ENCODE measurements around the gene ANO6.
"Not testable (repeated sequence)": the region's sequence is repeated elsewhere in the genome, so short reads cannot be mapped to it uniquely, and the experiment has no call there.

ANO6 gene

DNA sequence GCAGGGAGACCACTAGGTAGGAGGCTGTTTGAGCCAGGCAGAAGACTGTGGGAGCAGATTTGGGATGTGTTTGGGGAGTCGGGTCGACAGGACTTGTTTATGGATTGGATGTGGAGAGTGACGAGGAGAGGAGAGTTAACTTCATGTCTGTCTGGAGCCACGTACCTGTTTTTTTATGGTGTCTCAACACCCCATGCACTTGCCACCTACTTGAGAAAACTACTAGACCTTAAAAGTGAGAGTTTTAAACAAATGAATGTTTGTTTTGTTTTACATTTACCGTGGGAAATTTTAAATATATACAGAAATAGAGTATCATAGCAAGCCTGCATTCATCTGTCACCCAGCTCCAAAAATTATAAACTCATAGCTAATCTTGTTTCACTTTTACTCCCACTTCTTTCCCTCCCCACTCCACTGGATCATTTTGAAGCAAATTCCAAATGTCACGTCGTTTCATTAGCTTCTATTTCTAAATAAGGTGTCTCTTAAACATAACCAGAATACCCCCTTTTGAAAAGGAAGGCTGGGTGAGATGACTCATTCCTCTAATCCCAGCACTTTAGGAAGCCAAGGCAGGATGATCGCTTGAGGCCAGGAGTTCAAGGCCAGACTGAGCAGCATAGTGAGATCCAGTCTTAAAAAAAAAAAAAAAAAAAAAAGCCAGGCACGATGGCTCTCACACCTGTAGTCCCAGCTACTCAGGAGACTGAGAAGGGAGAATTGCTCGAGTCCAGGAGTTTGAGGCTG lies 136.2 kb downstream of the ANO6 start:
- no peak for DNase-seq (ENCODE audit: low spot score)

DNA sequence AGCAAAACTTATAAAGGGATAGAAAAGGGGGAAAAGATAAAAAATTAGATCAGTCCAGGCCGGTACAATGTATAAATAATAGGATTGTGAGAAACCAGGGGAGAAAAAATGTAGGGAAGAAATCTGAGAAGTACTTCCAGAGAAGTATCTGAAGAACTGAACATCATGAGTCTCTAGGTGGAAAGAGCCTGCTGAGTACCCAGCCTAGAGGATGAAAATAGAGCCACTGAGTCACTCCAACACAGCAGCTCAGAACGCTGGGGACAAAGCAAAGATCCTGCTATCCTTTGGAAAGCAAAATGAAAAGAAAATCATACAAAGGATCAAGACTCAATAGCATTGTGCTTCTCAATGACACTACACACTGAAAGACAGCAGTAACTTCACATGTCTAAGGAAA lies 138.0 kb downstream of the ANO6 start:
- no peak for DNase-seq (ENCODE audit: low spot score)

DNA sequence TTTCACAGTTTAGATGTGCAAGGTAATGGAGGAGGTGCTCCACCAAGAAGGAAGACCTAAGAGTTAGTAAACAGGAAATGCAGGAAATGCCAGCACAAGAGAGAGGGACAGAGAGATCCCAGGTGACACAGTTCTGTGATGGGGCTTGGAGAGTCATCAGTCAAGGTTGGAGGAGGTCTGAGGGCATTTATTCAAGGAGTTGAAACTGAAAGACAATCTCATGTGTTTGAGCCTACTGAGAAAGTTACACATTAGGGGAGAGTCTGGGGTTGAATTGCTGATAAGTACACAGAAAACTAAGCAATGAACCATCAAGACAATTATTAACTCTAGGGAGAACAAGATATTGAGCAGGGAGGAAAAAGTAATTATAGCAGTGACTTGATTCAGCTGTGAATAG lies 138.5 kb downstream of the ANO6 start:
- no peak for DNase-seq (ENCODE audit: low spot score)

DNA sequence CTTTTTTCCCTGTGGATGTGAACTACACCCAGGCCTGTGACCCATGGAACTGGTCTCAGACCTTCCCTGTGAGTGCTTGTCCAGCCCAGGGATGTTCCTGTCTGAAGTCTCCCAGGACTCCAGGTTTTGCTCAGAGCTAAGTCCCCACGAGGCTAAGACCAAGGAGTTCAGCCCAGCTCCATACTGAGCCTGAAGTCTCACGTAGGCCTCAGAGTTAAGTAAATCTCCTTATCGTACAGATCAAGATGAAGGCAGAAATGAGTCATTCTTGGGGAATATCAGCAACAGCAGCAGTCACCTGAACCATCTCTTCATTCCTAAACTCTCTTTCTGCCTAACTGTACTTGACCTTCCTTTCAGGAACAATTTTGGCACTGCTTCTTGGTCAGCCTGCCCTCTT lies 139.8 kb downstream of the ANO6 start:
- DNase-seq (ENCODE audit: low spot score) = no peak

DNA sequence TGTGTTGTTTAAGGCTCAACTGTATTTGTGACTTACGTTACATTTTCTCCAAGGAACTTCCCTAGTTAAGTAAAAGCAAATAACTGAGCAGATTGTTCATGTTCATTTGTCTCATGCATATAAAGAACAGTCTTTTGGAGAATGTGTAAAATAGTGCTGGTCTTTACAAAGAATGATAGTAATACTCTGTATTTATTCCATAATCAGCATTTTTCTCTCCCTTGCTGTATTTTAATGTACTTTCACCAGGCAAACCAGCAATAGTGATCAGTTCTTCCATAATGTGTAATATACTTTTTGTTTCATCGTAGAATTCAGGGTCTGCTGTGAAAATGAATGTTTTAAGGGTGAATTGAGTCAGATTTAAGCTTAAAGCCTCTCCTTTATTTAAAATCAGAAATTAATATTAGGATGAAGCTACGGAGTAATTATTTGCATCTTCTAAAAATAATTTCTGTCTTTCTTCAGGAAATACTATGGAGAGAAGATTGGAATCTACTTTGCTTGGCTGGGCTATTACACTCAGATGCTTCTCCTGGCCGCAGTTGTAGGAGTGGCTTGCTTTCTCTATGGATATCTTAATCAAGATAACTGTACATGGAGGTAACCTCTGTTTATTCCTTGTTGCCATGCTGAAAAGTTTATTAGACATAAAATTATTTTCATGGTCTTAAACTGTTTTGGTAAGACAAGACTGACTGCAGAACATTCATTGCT lies 141.1 kb downstream of the ANO6 start:
- no peak for DNase-seq (ENCODE audit: low spot score)

DNA sequence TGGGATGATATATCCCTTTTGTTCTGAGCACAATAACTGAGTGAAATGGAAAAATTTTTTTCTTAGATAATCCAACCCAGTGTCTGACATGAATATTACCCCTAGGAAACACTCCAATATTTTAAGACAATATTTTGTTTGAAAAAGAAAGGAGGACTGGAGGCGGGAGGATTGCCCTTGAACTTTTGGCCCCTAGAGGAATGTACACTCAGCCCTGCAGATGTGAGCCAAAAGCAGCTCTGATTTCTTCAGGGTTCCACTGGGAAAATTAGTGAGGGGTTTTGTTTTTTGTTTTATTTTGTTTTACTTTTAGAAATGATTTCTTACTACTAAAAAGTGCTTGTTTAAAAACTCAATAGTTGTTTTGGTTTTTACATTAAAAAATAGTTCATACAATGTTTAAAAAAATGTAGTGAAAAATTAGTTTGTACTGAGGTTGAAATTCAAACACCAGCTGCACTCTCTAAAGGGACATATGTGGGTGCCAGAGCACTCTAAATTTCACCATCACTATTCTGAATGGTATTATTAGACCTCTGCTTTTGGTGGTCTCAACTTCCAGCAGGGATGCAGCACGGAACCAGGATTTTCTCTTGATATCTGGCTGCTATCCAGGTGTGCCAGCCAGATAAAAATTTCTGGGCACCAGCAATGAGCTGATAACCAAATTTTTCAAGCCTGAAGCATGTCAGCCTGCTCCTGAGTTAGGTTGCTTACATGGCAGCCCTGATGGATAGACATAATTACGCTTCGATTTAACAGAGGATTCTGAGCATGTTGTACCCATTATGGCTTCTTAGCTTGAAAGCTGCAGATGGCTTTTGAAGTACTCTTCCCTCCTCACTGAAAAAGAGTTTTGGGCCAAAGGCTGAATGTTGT lies 141.9 kb downstream of the ANO6 start:
- no peak for DNase-seq (ENCODE audit: low spot score)

DNA sequence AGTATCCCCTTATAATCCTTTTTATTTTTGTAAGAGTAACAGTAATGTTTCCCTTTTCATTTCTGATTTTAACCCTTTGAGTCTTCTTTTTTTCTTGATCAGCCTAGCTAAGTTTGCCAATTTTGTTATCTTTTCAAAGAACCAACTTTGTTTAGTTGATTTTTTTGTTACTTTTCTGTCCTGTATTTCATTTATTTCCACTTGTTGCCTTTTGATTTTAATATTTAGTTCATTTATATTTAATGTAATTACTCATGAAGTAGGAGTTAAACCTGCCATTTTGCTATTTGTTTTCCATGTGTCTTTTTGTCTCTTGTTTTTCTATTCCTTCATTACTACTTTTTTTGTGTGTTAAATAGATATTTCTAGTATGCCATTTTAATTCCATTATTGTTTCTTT lies 146.4 kb downstream of the ANO6 start:
- no peak for DNase-seq (ENCODE audit: low spot score)

DNA sequence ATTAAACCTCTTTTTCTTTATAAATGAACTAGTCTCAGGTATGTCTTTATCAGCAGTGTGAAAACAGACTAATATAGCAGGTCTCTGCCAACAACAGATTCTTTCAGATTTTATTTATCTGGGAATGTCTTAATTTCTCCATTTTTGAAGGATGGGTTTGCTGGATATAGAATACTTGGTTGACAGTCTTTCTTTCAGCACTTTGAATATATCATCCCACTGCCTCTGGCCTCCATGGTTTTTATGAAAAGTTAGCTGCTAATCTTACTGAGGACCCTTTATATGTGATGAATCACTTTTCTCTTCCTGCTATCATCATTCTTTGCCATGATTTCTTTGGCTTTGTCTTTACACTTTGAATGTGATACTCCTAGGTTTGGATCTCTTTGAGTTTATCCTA lies 148.0 kb downstream of the ANO6 start:
- no peak for DNase-seq (ENCODE audit: low spot score)

DNA sequence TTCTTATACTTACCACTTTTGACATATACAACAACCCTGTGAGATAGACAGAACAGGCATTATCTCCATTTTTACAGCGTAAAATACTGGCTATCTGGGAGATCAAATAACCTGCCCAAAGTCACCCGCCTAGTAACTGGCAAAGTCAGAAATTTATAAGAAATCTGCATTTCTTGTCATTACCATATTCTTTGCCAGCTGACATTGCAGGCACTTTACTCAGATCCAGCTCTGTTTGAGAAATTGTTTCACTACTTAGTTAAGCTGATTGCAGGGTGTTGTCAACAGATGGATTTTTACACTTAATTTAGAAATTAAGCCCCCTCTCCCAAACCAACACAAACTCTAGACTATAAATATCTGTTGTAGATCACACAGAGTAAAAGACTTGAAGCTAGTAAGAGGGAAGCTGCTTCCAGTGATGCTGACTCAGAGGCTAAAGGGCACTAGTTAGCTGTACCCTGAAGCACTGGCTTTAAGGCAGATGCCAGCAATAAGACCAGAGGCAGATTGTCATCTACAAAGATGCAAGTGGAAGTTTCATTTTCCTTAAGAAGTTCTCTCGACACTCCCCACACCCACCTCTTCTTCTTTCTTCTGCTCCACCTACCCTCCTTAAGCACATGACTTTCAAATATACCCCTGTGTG lies 153.1 kb downstream of the ANO6 start:
- peak; percentile 58 for DNase-seq (ENCODE audit: low spot score)

DNA sequence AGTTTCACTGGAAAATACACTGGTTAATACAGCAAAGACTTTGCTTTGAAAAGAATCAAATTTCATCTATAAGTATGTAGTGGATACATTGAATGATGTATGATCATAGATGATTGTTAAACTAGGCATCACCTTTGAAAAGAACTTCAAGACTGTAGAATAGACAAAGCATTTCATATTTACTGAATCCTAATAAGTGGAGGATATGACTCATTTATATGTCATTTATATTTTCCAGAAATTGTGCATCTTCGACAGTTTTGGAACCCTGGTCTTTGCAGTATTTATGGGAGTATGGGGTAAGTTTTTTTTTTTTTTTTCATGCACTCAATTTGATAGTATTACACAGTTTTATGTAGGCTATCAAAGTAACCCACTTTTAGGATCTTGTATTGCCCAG lies 161.9 kb downstream of the ANO6 start:
- DNase-seq (ENCODE audit: low spot score) = peak; percentile 8

DNA sequence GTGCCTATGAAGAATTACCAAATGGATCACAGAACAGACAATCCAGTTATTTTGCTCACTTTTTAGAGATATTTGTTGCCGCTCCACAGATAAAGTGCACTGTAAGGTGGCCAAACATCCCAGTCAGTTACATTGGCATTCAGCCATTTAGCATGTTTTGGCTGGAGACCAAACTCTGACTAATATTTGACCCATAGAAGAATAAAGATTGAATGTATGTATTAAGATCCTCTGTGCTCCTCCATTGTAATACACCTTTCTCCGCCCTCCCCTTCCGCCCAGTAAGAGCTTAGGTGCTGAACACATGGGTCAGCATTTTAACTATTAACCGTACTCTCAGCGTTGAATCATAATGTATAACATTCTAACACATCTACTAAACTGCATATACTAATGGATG lies 163.4 kb downstream of the ANO6 start:
- DNase-seq (ENCODE audit: low spot score) = no peak

DNA sequence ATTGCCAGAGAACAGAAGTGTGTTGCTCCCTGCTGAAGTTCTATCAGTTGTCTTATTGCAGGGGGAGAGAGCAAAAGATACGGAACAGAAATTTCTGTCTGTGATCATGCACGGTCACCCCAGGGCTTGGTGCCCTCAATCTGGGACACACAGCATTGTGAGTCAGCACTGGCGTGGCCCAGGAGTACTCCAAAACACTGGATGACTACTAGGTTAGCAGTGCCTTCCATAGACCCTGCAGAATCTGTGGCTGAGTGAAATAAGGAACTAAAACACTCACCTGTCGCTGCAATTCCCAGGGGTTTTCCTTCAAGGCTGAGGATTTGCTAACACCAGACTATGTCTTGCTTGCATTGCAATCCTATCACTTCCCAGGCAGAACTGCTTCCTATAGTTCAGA lies 165.5 kb downstream of the ANO6 start:
- no peak for DNase-seq (ENCODE audit: low spot score)

DNA sequence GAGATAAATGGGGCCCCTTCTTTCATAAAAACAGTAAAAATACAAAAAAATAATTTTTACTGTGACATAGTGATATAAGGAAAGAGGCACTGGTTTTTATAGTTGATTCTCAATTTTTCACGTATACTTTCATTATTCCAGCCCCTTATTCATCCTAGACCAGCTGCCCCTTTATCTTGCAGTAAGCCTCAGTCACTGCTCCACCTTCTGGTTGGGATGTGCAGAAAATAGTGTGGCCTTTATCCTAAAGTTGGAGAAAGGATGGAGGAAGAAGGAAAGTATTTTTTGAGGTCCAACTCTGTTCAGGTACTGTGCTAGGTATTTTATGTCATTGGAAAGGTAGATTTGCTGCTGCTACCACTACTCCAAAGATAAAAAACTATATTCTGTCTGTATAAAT lies 172.7 kb downstream of the ANO6 start:
- DNase-seq (ENCODE audit: low spot score) = peak; percentile 52

DNA sequence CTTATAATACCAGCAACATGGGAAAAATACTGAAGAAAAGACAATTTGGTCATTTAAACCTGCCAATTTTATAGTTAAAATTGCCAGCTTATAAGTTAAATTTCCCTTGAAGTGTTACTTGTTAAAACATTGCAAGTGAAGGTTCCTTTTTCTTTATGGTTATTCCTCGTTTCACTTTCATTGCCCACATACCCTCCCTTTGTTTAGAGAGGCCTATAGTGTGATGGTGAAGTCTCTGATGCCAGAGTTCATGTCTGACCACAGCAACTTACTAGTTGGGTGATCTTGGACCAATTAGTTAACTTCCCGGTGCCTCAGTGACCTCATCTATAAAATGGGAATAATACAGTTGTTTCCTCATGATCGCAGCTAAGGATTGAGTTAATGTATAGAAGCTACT lies 173.5 kb downstream of the ANO6 start:
- no peak for DNase-seq (ENCODE audit: low spot score)

DNA sequence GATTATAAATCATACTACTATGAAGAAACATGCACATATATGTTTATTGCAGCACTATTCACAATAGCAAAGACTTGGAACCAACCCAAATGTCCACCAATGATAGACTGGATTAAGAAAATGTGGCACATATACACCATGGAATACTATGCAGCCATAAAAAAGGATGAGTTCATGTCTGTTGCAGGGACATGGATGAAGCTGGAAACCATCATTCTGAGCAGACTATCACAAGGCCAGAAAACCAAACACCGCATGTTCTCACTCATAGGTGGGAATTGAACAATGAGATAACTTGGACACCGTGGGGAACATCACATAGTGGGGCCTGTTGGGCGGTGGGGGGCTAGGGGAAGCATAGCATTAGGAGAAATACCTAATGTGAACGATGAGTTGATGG lies 181.6 kb downstream of the ANO6 start:
- DNase-seq (ENCODE audit: low spot score) = not testable (repeated sequence)

DNA sequence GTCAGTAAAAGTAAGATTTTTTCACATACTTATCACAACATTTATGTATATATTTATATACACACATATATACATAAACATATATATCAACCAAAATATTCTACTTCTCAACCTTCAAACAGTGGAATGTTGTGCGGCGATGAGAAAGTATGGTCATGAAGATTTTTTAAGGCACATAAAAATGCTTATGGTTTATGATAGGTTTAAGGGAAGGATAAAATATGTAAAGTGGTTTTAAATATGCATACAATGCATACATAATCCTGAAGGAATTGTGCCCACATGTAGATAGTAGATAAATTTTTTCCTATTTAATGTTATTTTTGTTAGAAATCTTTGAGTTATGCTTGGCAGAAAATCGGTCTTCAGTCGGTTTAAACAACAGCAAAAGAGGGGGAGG lies 182.7 kb downstream of the ANO6 start:
- no peak for DNase-seq (ENCODE audit: low spot score)

DNA sequence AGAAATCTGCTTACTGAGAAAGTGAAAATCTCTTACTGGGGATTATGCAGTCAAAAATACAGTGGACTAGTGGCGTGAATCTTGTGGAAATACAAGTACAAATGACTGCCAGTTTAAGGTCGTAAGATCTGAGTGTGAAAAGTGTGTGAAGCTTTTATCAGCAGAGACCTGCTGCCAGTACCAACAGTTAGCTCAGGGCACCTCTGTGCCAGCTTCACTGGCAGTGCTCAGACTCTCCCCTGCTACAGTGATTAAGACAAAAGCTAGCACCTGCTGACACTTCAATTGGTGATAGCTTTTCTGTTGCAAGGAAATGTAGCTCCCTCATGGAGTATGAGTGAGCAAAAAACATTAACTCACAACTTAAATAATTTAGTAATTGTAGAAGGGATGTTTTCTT lies 185.1 kb downstream of the ANO6 start:
- no peak for DNase-seq (ENCODE audit: low spot score)

DNA sequence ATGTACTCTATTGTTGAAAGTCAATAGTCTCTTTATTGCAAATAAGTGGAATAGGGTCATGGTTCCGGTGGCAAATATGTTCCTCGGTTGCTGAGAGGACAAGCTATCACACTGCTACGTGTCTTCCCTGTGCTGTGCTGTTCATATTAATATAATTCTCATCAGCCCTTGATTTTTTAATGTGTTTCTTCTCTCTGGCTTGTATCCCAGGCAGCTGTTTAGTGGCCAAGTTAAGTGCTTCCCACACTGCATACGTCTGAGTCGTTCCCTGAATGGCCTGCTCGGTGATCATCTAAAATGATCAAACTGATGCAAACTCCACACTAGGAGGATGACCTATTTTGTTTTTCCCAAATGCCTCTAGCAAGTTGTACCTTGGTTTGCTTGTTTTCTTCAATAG lies 186.4 kb downstream of the ANO6 start:
- no peak for DNase-seq (ENCODE audit: low spot score)

DNA sequence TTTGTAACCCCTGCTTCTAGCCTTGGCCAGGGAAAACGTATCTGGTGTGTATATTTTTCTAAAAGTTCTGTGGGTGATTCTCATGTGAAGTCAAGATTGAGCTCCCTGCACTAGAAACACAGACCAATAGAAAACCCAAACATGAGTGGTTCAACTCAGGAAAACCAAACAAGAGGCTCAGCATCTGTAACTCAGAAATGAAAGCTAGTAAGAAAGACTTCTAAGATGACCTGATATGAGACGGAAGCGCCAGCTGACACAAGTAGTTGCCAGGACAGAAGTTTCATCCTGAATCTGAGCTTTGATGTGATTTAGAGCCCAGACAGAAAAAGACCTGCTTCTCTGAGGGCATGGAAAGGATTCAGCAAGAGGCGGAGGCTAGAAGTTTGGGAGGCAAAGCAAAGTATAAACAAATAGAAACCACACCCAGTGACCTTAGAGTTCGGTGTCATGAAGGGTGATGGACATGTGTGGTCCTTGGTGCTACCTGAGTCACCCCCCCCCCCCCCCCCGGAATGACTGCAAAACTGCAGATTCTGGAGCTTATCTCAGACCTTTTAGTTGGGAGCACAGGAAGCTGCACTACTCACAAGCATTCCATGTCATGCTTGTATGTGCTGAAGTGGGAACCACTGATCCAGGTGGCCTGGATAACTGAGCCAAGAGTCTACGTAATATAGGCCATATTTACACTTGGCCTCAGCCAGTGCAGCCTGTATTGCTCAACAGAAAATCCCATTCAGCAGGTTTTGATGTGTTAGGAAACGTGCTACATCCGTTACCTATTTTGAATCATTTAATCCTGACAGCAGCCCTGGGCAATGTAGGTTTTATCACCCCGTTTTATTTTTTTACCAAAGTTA lies 191.3 kb downstream of the ANO6 start:
- no peak for DNase-seq (ENCODE audit: low spot score)

DNA sequence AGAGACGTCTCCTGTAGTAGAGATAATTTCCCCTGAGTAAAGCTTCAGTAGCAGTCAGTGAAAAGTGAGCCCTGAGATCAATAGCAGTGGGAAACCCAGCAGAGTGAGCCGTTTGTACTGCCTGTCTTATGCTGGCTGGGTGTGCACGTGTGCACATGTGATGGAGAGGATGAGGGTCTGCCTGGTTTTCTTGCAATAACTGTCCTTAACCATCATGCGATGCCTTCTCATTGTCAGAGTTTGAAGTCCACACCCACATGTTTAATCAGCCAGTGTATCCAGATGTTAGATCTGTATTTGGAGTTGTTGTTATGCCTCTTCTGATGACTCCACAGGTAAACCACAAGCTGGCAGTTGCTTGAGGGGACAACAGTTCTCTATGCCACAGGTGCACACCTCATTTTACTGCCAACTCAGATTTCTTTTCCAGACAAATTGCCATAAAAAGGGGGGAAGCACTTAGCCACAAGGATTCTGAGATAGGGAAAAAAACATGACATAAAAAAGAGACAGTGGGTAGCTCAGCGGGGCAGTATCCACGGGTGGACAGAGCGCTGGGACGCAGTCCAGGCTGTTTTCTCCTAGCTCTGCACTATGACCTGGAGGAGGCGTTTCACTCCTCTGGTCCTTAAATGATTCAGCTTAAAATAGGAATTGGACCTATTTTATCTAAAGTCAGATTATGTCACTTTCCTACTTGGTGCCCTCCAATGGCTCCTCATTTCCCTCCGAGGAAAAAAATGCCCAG lies 192.3 kb downstream of the ANO6 start:
- no peak for DNase-seq (ENCODE audit: low spot score)

DNA sequence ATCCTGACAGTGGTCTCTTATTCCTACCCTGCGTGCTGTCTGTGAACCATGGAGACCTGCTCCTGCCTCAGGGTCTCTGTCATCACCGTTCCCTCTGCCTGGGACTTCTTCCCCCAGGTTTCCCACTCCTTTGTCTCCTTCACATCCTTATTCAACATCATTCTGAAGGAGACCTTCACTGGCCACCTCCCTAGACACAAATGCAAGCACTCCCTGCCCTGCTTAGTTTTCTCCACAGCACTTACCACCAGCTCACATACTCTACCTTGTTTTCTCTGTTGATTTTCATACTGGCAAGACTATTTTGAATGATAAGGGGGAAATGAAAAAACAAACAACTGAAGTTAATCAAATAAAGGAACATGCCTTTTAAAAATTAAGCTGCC lies 192.8 kb downstream of the ANO6 start:
- DNase-seq (ENCODE audit: low spot score) = no peak

All from hepatic stellate cell (primary cell).